UCSD-AML1 (cell line): ENCODE measurements around the gene SERPINA3.
"Not testable (repeated sequence)": the region's sequence is repeated elsewhere in the genome, so short reads cannot be mapped to it uniquely, and the experiment has no call there.

Experiments used
- DNase-seq: peaks from one replicate; lab custom pipeline; 2025; ENCODE audit not compliant: unreplicated experiment; lab: John Stamatoyannopoulos, UW

SERPINA3 gene

GRCh38 chr14:94631050-94631449 lies 18.9 kb downstream of the SERPINA3 start:
- DNase-seq = no peak

GRCh38 chr14:94631536-94632304 lies 19.5 kb downstream of the SERPINA3 start:
- DNase-seq = no peak

GRCh38 chr14:94632305-94632590 lies 20.1 kb downstream of the SERPINA3 start:
- DNase-seq = no peak

- no peak for DNase-seq
Measured at GRCh38 chr14:94633121-94633520, 20.9 kb downstream of the SERPINA3 start.

GRCh38 chr14:94635154-94635553 lies 23.0 kb downstream of the SERPINA3 start:
- DNase-seq = no peak

- DNase-seq = no peak
Measured at GRCh38 chr14:94636744-94637412, 24.7 kb downstream of the SERPINA3 start.

- not testable (repeated sequence) for DNase-seq
Measured at GRCh38 chr14:94637814-94638213, 25.6 kb downstream of the SERPINA3 start.

GRCh38 chr14:94638339-94638738 lies 26.1 kb downstream of the SERPINA3 start:
- DNase-seq = no peak

- DNase-seq = no peak
Measured at GRCh38 chr14:94638961-94639817, 27.0 kb downstream of the SERPINA3 start.

GRCh38 chr14:94640721-94641631 lies 28.8 kb downstream of the SERPINA3 start:
- DNase-seq = no peak

- no peak for DNase-seq
Measured at GRCh38 chr14:94641632-94641955, 29.4 kb downstream of the SERPINA3 start.

- no peak for DNase-seq
Measured at GRCh38 chr14:94643316-94644101, 31.3 kb downstream of the SERPINA3 start.

- DNase-seq = no peak
Measured at GRCh38 chr14:94644102-94644535, 31.9 kb downstream of the SERPINA3 start.

GRCh38 chr14:94646066-94646465 lies 33.9 kb downstream of the SERPINA3 start:
- DNase-seq = no peak

- DNase-seq = no peak
Measured at GRCh38 chr14:94646481-94646880, 34.3 kb downstream of the SERPINA3 start.

- no peak for DNase-seq
Measured at GRCh38 chr14:94648801-94649200, 36.6 kb downstream of the SERPINA3 start.

GRCh38 chr14:94649543-94650443 lies 37.6 kb downstream of the SERPINA3 start:
- no peak for DNase-seq

- DNase-seq = no peak
Measured at GRCh38 chr14:94650444-94650775, 38.2 kb downstream of the SERPINA3 start.
